AG04449 (cell line): Measurements from ENCODE around the gene RNF207.

Experiments used
- CTCF ChIA-PET: fragments of 350-600 bp; formaldehyde crosslinking; extraction: SDS; loops from one replicate; lab custom pipeline; 2021; ENCODE audit warnings: antibody characterized with exemption; lab: Yijun Ruan, JAX
- POLR2A ChIA-PET: fragments of 400-600, 350-600 bp; formaldehyde crosslinking; extraction: SDS; loops from one replicate; lab custom pipeline; 2020; ENCODE audit warnings: antibody characterized with exemption, inconsistent platforms; lab: Yijun Ruan, JAX
- DNase-seq: peaks from one replicate; pipeline ENCODE4 v3.0.0-alpha.2; 2010; ENCODE audit warnings: low read depth, low spot score
- H3K4me3 ChIP-seq: 2 replicates; pipeline ENCODE4 v1.5.1; 2011; ENCODE audit warnings: low read depth, mild to moderate bottlenecking, control low read depth, low read length
- TF ChIP-seq, protein P1 (sequence below): IDR thresholded peaks from one replicate; pipeline ENCODE4 v1.5.1; 2011; ENCODE audit warnings: mild to moderate bottlenecking, moderate library complexity, low read length, control low read depth, inconsistent platforms; ENCODE audit not compliant: insufficient read depth; ENCODE audit errors: missing control alignments

RNF207 gene

GRCh38 chr1:6221210-6221784, 15.4 kb downstream of the RNF207 start:
- DNase-seq, result no peak
- H3K4me3 ChIP-seq, result no peak overlapping the region
- ChIA-PET POLR2A (no interaction called here), CTCF (interaction anchor here (1.3 to 7.3 kb wide), 3 partner anchors 13 to 17 kb away, joined by 5 to 62 read pairs (median 10); partner anchors contain the start of gene RNF207)
- TF ChIP-seq, protein P1, sequence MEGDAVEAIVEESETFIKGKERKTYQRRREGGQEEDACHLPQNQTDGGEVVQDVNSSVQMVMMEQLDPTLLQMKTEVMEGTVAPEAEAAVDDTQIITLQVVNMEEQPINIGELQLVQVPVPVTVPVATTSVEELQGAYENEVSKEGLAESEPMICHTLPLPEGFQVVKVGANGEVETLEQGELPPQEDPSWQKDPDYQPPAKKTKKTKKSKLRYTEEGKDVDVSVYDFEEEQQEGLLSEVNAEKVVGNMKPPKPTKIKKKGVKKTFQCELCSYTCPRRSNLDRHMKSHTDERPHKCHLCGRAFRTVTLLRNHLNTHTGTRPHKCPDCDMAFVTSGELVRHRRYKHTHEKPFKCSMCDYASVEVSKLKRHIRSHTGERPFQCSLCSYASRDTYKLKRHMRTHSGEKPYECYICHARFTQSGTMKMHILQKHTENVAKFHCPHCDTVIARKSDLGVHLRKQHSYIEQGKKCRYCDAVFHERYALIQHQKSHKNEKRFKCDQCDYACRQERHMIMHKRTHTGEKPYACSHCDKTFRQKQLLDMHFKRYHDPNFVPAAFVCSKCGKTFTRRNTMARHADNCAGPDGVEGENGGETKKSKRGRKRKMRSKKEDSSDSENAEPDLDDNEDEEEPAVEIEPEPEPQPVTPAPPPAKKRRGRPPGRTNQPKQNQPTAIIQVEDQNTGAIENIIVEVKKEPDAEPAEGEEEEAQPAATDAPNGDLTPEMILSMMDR, result no peak

DNA sequence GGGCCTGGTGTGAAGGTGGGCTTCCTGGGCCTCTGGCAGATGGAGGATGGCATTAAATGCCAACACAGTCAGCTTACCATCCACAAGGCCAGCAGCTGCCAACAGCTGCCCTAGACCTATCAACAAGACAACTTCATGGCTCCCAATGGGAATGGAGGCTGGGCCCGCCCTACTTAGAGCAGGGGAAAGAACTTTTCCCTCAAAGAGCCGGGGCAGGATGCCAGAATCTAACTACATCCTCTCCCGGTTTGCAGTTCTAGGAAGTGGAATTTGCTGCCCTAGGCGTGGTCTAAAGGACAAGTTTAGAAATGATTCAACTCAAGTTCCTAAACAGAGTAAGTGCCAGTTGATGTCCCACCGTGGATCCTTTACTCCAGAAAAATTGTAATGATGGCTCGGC, 16.7 kb downstream of the RNF207 start:
- no peak overlapping the region for H3K4me3 ChIP-seq
- POLR2A ChIA-PET, result no interaction called here
- CTCF ChIA-PET, result interaction anchor here (7.3 kb wide), 1 partner anchor 15 kb away, joined by 62 read pairs; the partner anchor contains the start of gene RNF207
- DNase-seq, result no peak
- TF ChIP-seq, protein P1, result no peak

GRCh38 chr1:6223617-6224016, 17.7 kb downstream of the RNF207 start:
- ChIA-PET CTCF (interaction anchor here (0.9 to 7.3 kb wide), 2 partner anchors 16 to 19 kb away, joined by 4 to 62 read pairs; partner anchors contain the start of gene RNF207), POLR2A (no interaction called here)
- TF ChIP-seq, protein P1, result no peak

DNA sequence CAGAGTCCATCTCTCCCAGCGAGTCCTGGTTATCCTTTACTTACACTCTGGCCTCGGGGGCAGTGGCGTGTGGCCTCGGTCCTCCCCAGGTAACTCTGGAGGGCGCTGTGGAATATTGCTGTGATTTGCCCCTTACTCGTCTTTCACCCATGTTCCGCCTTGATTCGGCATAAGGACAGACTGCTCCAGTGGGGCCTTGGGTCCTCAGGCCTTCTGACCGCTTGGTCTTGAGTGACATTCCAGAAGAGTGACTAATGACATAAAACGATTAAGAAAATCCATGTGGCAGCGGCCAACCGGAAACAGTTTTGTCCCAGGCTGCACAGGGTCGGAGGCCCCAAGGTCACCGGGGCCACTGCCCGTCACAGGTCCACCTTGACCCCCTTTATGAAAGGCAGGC, 18.8 kb downstream of the RNF207 start:
- CTCF ChIA-PET, result interaction anchor here (1.0 to 7.3 kb wide), 2 partner anchors 10 to 17 kb away, joined by 3 to 62 read pairs; partner anchors contain the start of gene RNF207
- DNase-seq, result no peak
- POLR2A ChIA-PET, result no interaction called here
- no peak overlapping the region for H3K4me3 ChIP-seq
- TF ChIP-seq, protein P1, result no peak

More at GRCh38 chr1:6223617-6224016, 17.7 kb downstream of the RNF207 start:
- no peak for DNase-seq
- H3K4me3 ChIP-seq, result no peak overlapping the region

- TF ChIP-seq, protein P1, result no peak
- ChIA-PET CTCF (interaction anchor here (0.7 to 7.3 kb wide), 5 partner anchors 9 to 21 kb away, joined by 3 to 62 read pairs (median 5); partner anchors contain the start of gene RNF207), POLR2A (no interaction called here)
- H3K4me3 ChIP-seq, result no peak overlapping the region
- no peak for DNase-seq
Observed at GRCh38 chr1:6225651-6226050, 19.7 kb downstream of the RNF207 start.

GRCh38 chr1:6233376-6233775, 27.5 kb downstream of the RNF207 start:
- POLR2A ChIA-PET, result no interaction called here
- CTCF ChIA-PET, result interaction anchor here (4.0 kb wide), 1 partner anchor 28 kb away, joined by 25 read pairs; the partner anchor contains the start of gene RNF207
- no peak overlapping the region for H3K4me3 ChIP-seq
- TF ChIP-seq, protein P1, result no peak
- no peak for DNase-seq
